Measurements from ENCODE around the gene TRPV4.

GRCh38 chr12:109841356-109841755 lies 8.2 kb upstream of the TRPV4 start:
- TF ChIP-seq, protein P1, sequence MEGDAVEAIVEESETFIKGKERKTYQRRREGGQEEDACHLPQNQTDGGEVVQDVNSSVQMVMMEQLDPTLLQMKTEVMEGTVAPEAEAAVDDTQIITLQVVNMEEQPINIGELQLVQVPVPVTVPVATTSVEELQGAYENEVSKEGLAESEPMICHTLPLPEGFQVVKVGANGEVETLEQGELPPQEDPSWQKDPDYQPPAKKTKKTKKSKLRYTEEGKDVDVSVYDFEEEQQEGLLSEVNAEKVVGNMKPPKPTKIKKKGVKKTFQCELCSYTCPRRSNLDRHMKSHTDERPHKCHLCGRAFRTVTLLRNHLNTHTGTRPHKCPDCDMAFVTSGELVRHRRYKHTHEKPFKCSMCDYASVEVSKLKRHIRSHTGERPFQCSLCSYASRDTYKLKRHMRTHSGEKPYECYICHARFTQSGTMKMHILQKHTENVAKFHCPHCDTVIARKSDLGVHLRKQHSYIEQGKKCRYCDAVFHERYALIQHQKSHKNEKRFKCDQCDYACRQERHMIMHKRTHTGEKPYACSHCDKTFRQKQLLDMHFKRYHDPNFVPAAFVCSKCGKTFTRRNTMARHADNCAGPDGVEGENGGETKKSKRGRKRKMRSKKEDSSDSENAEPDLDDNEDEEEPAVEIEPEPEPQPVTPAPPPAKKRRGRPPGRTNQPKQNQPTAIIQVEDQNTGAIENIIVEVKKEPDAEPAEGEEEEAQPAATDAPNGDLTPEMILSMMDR (IDR thresholded peaks at IDR 0.05), result no peak
- TF ChIP-seq POLR2A (IDR thresholded peaks at IDR 0.05), result no peak

All from body of pancreas (tissue), 4 donors.